ENCODE data around the gene ZNF322.

ZNF322 gene

GRCh38 chr6:26604797-26605196 is 54.7 kb downstream of the ZNF322 start:
- H3K27ac ChIP-seq: no peak overlapping the region
- TF ChIP-seq ZFX (IDR thresholded peaks at IDR 0.05) (no peak), CTCF (conservative IDR thresholded peaks at IDR 0.05) (no peak)

GRCh38 chr6:26604026-26604425 is 55.5 kb downstream of the ZNF322 start:
- TF ChIP-seq ZFX (IDR thresholded peaks at IDR 0.05) (no peak), CTCF (conservative IDR thresholded peaks at IDR 0.05) (no peak)
- H3K27ac ChIP-seq: no peak overlapping the region

- TF ChIP-seq CTCF (conservative IDR thresholded peaks at IDR 0.05) (no peak), ZFX (IDR thresholded peaks at IDR 0.05) (no peak)
- H3K27ac ChIP-seq: no peak overlapping the region
Observed at GRCh38 chr6:26602262-26602661, 57.3 kb downstream of the ZNF322 start.

GRCh38 chr6:26600759-26601158 is 58.8 kb downstream of the ZNF322 start:
- no peak for TF ChIP-seq CTCF (conservative IDR thresholded peaks at IDR 0.05)
- no peak overlapping the region for H3K27ac ChIP-seq

- H3K27ac ChIP-seq: no peak overlapping the region
- TF ChIP-seq ZFX (IDR thresholded peaks at IDR 0.05) (no peak), CTCF (conservative IDR thresholded peaks at IDR 0.05) (no peak)
Observed at GRCh38 chr6:26599591-26599990, 60.0 kb downstream of the ZNF322 start.

GRCh38 chr6:26599134-26599533 is 60.4 kb downstream of the ZNF322 start:
- no peak overlapping the region for H3K27ac ChIP-seq

GRCh38 chr6:26598267-26598666 is 61.3 kb downstream of the ZNF322 start:
- TF ChIP-seq ZFX (IDR thresholded peaks at IDR 0.05) (no peak), CTCF (conservative IDR thresholded peaks at IDR 0.05) (no peak)
- no peak overlapping the region for H3K27ac ChIP-seq

More at GRCh38 chr6:26599134-26599533, 60.4 kb downstream of the ZNF322 start:
- TF ChIP-seq CTCF (conservative IDR thresholded peaks at IDR 0.05): no peak
- TF ChIP-seq ZFX (IDR thresholded peaks at IDR 0.05): no peak
